Stimulated activated CD4-positive, alpha-beta T cell treated with anti-CD3 and anti-CD28 coated beads, Interleukin-2, amount 100 ng/mL, for 4 hours (primary cell): ENCODE data around the gene GTF3C1.
"Not testable (repeated sequence)": the region's sequence is repeated elsewhere in the genome, so short reads cannot be mapped to it uniquely, and the experiment has no call there.

Experiments used
- DNase-seq: peaks from one replicate; pipeline ENCODE4 v3.0.0-alpha.2; 2020; ENCODE audit warnings: low read depth

The GTF3C1 gene

GRCh38 chr16:27439271-27440018 is 110.3 kb downstream of the GTF3C1 start:
- no peak for DNase-seq

GRCh38 chr16:27437946-27438345 is 111.8 kb downstream of the GTF3C1 start:
- DNase-seq, result no peak

- DNase-seq, result no peak
Observed at GRCh38 chr16:27436921-27437650, 112.6 kb downstream of the GTF3C1 start.

- no peak for DNase-seq
Observed at GRCh38 chr16:27436065-27436464, 113.6 kb downstream of the GTF3C1 start.

- not testable (repeated sequence) for DNase-seq
Observed at GRCh38 chr16:27435146-27435545, 114.6 kb downstream of the GTF3C1 start.

- no peak for DNase-seq
Observed at GRCh38 chr16:27434141-27435051, 115.3 kb downstream of the GTF3C1 start.

- DNase-seq, result no peak
Observed at GRCh38 chr16:27433636-27434035, 116.1 kb downstream of the GTF3C1 start.

GRCh38 chr16:27433191-27433590 is 116.5 kb downstream of the GTF3C1 start:
- DNase-seq, result not testable (repeated sequence)

GRCh38 chr16:27432558-27432957 is 117.2 kb downstream of the GTF3C1 start:
- no peak for DNase-seq

GRCh38 chr16:27431773-27432532 is 117.8 kb downstream of the GTF3C1 start:
- no peak for DNase-seq

GRCh38 chr16:27430923-27431484 is 118.7 kb downstream of the GTF3C1 start:
- no peak for DNase-seq

- no peak for DNase-seq
Observed at GRCh38 chr16:27430512-27430911, 119.2 kb downstream of the GTF3C1 start.

- DNase-seq, result no peak
Observed at GRCh38 chr16:27429981-27430441, 119.7 kb downstream of the GTF3C1 start.

GRCh38 chr16:27429330-27429871 is 120.3 kb downstream of the GTF3C1 start:
- no peak for DNase-seq

- no peak for DNase-seq
Observed at GRCh38 chr16:27428026-27428785, 121.5 kb downstream of the GTF3C1 start.

GRCh38 chr16:27427538-27427937 is 122.2 kb downstream of the GTF3C1 start:
- no peak for DNase-seq

- DNase-seq, result peak; percentile 75
Observed at GRCh38 chr16:27426423-27427408, 123.0 kb downstream of the GTF3C1 start.

- no peak for DNase-seq
Observed at GRCh38 chr16:27425961-27426360, 123.8 kb downstream of the GTF3C1 start.
